Fibroblast of skin of scalp (primary cell): Measurements from ENCODE around the gene LRRC3.

Source experiments
- DNase-seq: peaks from one replicate; pipeline ENCODE4 v3.0.0-alpha.2; 2013

The LRRC3 gene

GRCh38 chr21:44424608-44425306 is 30.6 kb upstream of the LRRC3 start:
- DNase-seq, result no peak

- no peak for DNase-seq
Observed at GRCh38 chr21:44425307-44425894, 29.9 kb upstream of the LRRC3 start.

DNA sequence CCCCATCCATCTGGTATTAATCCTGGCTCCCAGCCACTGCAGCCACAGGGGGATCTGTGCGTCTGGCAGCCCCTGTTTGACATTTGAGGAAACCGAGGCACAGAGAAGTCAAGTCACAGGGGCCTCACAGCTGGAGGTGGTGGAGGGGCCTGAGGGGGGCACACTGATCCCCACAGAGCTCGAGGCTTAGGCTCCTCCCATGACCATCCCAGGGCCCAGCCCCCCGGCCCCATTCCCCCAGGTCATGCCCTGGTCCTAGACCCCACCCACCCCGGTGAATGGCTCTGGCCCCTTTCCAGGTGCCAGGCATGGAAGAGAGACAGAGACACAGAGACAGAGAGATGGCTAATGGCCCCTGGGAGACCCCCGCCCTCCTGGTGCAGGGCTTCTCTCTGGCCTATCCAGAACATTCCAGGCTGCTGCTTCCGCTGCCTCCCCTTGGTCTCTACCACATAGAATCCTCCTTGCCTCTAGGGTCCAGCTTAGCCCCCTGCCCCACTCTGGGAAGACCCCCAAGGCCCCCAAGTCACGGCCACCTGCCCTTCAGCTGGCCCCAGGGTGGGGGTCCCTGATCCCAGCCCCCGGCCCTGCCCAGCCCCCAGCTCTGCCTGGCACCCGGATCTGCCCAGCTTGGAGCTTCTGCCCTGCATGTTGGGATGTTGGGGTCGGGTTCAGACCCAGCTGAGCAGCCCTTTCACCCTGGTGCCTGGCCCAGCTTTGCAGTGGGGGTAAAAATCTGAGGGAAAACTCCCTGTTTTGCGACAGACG is 29.2 kb upstream of the LRRC3 start:
- DNase-seq, result no peak

- DNase-seq, result no peak
Observed at GRCh38 chr21:44426663-44427191, 28.6 kb upstream of the LRRC3 start.

DNA sequence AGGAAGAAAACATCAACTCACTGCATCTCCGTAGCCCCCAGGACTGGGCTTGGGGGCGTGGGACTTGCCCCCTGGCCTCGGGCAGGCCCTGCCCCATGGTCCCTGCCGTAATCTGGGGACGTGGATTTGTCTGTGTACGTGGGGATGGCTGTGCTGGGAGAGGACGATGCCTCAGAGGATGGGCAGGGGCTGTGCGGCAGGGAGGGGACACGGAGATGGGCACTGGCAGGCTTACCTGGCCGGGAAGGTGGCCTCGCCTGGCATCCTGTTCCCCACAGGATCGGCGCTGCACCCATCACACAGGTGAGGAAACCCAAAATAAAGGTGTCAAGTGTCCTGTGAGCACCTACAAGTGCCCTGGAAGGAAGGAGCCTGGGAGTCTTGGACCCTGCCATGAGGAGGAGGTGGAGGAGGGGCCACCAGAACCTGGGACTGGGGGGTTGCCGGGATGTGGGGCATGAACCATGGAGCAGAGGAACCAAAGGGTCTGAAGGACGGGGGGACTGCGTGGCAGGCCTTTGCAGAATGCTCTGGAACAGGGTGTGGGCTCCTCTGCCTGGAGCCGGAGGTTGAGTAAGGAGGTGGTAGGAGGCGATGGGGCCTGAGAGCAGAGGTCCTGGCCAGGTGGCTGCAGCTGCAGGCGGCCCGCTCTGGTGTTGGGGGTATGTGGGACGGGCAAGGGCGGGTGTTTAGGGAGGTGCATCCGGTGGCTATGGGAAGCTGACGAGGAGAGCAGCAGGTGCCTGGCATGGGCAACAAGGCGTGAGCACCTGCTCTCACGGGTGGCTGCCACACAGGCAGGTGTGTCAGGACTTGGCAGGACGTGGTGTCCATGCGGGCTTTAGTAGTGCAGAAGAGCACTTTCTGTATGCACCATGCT is 27.8 kb upstream of the LRRC3 start:
- DNase-seq, result no peak

DNA sequence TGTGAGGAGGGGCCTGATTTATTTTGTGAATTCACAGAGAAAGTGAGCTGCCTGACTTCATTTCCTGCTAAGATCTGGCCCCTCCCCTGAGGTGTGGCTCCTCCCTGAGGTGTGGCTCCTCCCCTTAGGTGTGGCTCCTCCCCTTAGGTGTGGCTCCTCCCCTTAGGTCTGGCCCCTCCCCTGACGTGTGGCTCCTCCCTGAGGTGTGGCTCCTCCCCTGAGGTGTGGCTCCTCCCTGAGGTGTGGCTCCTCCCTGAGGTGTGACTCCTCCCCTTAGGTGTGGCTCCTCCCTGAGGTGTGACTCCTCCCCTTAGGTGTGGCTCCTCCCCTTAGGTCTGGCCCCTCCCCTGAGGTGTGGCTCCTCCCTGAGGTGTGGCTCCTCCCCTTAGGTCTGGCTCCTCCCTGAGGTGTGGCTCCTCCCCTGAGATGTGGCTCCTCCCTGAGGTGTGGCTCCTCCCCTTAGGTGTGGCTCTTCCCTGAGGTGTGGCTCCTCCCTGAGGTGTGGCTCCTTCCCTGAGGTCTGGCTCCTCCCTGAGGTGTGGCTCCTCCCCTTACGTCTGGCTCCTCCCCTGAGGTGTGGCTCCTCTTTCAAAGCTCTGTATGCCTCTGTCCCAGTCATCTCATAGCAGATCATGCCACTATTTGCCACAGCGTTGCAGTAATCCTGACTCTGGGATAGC is 26.9 kb upstream of the LRRC3 start:
- peak; percentile 4 for DNase-seq

DNA sequence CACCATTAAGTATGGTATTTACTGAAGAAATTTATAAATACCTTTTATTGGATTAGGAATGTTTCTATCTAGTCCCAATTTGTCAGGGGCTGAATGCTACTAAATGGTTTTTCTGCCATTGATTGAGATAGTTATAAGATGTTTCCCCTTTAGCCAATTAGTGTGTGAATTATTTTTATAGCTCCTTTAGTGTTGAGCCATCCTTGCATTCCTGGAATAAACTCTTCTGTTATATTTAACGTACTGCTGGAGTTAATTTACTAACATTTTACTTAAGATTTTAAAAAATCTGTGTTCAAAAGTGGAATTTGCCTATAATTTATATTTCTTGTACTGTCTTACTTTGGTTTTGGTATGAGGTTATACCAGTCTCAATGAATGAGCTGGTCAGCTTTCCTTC is 25.4 kb upstream of the LRRC3 start:
- no peak for DNase-seq

- no peak for DNase-seq
Observed at GRCh38 chr21:44431300-44431699, 24.0 kb upstream of the LRRC3 start.

DNA sequence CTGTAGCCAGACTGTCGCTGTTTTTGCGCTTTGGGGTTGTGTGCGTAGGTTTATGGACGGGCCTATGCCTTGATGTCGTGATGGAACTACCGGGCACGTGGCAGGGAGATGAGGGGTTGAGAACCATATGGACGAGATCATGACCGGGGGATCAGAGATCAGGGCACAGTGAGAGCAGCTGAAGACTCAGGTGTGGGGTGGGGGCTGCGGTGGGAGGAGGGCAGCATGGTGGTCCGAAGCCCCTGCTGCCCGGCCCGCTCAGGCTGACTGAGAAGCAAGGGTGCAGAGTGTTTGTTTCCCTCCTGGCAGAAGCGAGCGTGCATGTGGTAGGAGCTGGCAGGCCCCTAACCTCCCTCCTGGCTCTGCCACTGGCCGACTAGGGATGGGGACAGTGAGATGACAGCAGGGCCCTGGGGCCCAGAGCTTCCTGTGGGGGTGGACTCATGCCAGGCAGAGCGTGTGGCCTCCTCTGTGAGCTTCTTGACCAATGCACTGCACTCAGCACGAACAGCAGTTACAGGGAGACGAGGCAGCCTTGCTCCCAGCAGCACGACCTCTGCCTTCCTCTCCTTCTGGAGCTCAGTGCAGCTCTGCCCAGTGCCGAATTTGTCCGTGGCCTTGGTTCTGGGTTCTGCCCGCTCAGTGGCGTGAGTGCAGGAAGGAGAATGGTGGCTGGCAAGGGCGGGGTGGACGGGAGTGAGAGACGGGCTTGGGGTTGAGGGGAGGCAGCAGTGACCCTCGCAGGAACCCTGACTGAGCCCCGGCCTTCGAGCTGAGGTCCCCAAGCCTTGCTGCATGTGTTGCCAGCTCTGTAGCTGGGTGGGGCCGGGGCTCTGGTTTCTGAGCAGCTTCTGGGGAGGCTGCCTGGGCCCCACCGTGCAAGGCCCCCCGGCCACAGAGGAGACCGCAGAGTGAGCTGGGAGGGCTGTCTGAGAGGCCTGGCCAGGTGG is 22.2 kb upstream of the LRRC3 start:
- no peak for DNase-seq

- DNase-seq, result no peak
Observed at GRCh38 chr21:44433791-44434567, 21.3 kb upstream of the LRRC3 start.

DNA sequence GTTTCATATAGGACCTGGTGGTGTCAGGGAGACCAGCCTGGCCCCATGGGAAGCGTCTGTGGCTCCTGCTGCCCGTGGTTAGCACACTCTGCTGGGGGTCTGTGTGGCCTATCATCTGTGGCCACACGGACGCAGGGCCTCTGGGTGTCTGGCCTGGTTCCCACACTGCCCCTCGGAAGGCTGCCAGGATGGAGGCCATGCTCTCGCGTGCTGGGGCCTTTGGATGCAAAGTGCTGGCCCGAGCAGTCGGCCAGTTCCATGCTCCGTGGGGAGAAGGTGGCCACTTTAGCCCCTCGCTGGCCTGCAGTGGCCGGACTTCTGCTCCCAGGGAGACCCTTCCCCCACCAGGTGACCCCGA is 20.8 kb upstream of the LRRC3 start:
- DNase-seq, result no peak

DNA sequence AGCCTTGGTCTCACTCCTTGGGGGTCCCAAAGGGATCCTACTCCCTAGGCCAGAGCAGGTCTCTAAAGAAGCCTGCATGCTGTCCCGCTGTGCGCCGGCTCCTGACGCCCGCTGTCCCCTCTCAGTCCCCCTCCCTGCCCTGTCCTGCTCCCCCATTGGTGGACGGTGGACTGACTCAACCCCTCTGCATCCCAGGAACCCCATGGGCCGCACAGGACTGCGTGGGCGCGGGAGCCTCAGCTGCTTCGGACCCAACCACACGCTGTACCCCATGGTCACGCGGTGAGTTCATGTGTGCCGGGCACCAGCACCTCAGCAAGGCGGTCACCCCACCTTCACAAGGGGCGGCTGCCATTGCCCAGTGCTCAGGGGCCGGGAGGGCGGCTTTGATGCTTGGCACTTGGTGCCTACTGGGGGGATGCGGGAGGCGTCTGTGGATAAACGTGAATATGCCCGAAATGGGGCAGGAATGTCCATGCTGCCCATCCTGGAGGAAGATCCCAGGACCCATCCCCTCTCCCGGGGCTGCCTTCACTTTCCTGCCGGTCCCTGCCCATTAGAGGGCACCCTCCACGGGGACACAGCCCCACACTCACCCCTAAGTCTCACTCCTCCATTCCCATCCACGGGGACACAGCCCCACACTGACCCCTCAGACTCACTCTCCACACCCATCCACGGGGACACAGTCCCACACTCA is 20.2 kb upstream of the LRRC3 start:
- DNase-seq, result no peak

GRCh38 chr21:44436111-44436611 is 19.1 kb upstream of the LRRC3 start:
- no peak for DNase-seq

GRCh38 chr21:44436958-44437357 is 18.4 kb upstream of the LRRC3 start:
- no peak for DNase-seq

- DNase-seq, result no peak
Observed at GRCh38 chr21:44437371-44437695, 18.0 kb upstream of the LRRC3 start.

- no peak for DNase-seq
Observed at GRCh38 chr21:44437696-44438431, 17.4 kb upstream of the LRRC3 start.

DNA sequence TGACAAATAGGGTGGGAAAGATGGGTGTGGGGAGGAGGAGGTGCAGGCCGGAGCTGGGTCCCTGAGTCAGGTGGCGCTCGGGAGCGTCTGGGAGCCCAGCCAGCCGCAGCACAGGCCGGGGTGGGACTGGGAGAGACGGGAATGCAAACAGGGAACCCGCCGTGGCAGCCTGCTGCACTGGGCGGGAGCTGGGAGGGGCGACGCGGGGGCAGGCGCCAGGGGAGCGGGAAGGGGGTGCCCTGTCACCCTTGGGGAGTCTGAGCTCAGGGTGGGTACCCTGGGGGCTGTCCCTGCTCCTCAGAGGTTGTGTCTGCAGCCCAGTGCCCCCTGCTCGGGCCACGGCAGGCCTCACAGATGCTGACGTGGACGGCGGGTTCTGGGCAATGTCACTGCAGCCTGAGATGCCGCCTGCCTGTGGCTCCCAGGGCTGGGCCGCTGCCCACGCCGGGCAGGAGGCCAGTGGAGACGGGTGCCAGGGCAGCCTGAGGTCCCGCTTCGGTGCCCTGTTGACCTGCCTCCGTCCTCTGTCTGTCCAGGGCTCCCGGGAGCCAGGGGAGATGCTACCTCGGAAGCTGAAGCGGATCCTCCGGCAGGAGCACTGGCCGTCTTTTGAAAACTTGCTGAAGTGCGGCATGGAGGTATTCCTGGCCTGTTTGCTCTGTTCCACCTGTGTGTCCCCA is 16.6 kb upstream of the LRRC3 start:
- DNase-seq, result no peak

DNA sequence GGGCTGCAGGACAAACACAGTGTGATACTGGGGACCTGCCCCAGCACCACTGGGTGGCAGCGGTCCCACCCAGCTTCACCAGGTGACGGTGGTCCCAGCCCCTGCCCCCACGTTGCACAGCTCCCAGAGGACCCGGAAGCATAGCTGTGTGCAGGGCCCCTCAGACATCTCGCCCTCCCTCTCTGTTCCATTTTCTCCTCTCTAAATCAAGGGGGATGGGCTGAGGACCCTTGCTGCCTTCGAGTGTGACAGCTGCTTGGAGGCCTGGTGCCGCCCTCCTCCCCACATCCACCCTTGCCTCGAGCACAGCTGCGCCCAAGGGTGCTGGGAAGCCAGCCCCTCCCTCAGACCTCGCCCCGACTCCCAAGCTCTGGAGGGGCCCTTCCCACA is 16.1 kb upstream of the LRRC3 start:
- no peak for DNase-seq
